HPDE6-E6E7 (cell line): ENCODE measurements around the gene PICK1.
"Not testable (repeated sequence)": the region's sequence is repeated elsewhere in the genome, so short reads cannot be mapped to it uniquely, and the experiment has no call there.

ENCODE experiments used
- DNase-seq: peaks from one replicate; pipeline ENCODE4 v3.0.0; 2011; ENCODE audit warnings: missing footprints; ENCODE audit errors: extremely low spot score

The PICK1 gene

GRCh38 chr22:38114484-38115398, 57.5 kb downstream of the PICK1 start:
- peak; percentile 67 for DNase-seq

GRCh38 chr22:38115423-38116205, 58.4 kb downstream of the PICK1 start:
- DNase-seq: no peak

GRCh38 chr22:38117556-38117955, 60.4 kb downstream of the PICK1 start:
- not testable (repeated sequence) for DNase-seq

- no peak for DNase-seq
These were observed 61.0 kb downstream of the PICK1 start for GRCh38 chr22:38118182-38118581.

GRCh38 chr22:38118747-38119146, 61.5 kb downstream of the PICK1 start:
- not testable (repeated sequence) for DNase-seq

- DNase-seq: no peak
These were observed 63.3 kb downstream of the PICK1 start for GRCh38 chr22:38120359-38121110.

- no peak for DNase-seq
These were observed 65.4 kb downstream of the PICK1 start for GRCh38 chr22:38122616-38123015.

- DNase-seq: peak; percentile 85
These were observed 67.2 kb downstream of the PICK1 start for GRCh38 chr22:38124236-38124974.

- DNase-seq: no peak
These were observed 67.9 kb downstream of the PICK1 start for GRCh38 chr22:38125038-38125610.
